Gastrocnemius medialis (tissue), 4 donors: ENCODE measurements around the gene PIP4K2C. TPM values are rescaled to one million over a fixed set of nuclear protein-coding genes. Genes with fewer than 3 reads are reported as not detected.
A peak's percentile ranks its signal among the peaks of the same experiment; 100 is the strongest.

ENCODE experiments used
- ATAC-seq, 2 donors: fragments of 150-250 bp; one replicate each; pipeline ENCODE4 v1.9.1; 2016
- DNase-seq, 2 donors: peaks; one replicate each; pipeline ENCODE4 v3.0.0-alpha.2; 2019
- H3K27ac ChIP-seq, 4 donors: fragments of 200-600 bp; sonication (generic); 1 replicate in 1 of 4; 2 replicates in 3 of 4; pipeline ENCODE4 v1.5.1; 2016 to 2018; ENCODE audit warnings: mild to moderate bottlenecking in 2 of 4, moderate library complexity in 1 of 4
- H3K27me3 ChIP-seq, 3 donors: fragments of 200-600 bp; sonication (generic) in 2 of 3; 1 replicate in 1 of 3; 2 replicates in 2 of 3; pipeline versions ENCODE4 v1.5.1 to v1.6.0; 2016 to 2019; ENCODE audit warnings: mild to moderate bottlenecking in 1 of 3, moderate library complexity in 1 of 3
- H3K36me3 ChIP-seq, 2 donors: fragments of 200-600 bp; sonication (generic) in 1 of 2; one replicate each; pipeline ENCODE4 v1.5.1; 2017 to 2018
- H3K4me1 ChIP-seq, 2 donors: fragments of 200-600 bp; sonication (generic) in 1 of 2; one replicate each; pipeline ENCODE4 v1.5.1; 2016 to 2017; ENCODE audit warnings: mild to moderate bottlenecking in 2 of 2
- H3K4me3 ChIP-seq, 4 donors: fragments of 200-600 bp; sonication (generic) in 3 of 4; 1 replicate in 1 of 4; 2 replicates in 3 of 4; pipeline ENCODE4 v1.5.1; 2016 to 2019; ENCODE audit warnings: mild to moderate bottlenecking in 2 of 4
- H3K9me3 ChIP-seq, 3 donors: fragments of 200-600 bp; sonication (generic) in 2 of 3; 1 replicate in 1 of 3; 2 replicates in 2 of 3; pipeline ENCODE4 v1.5.1; 2016 to 2019
- POLR2A ChIP-seq, 2 donors: fragments of 450-650 bp; IDR thresholded peaks; one replicate each; pipeline ENCODE4 v1.6.1; 2017; ENCODE audit warnings: antibody characterized with exemption in 2 of 2, mild to moderate bottlenecking in 2 of 2, moderate library complexity in 2 of 2
- in situ Hi-C, 4 donors: fragments of 200-750 bp; cut with MboI; loops; one replicate each; pipeline versions ENCODE4 v1.15.0 to v1.8.0; 2017; ENCODE audit warnings: low sequenced_read_pairs in 4 of 4
- intact Hi-C: fragments of 100-400 bp; cut with DNase I; formaldehyde crosslinking; loops from one replicate; pipeline ENCODE4 v1.15.1; 2023; ENCODE audit warnings: low total_unique reads
- total RNA-seq, 4 donors: library from RNA; depleted of rRNA; stranded (reverse); fragments of >200 nt; gene quantifications; one replicate each; pipeline versions ENCODE4 v1.1.0 to v1.2.3, GENCODE V29; 2016
- TF ChIP-seq, protein P1 (sequence below), 5 experiments: fragments of 450-650 bp in 3 of 5; fragments of 200-600 bp in 2 of 5; sonication (generic) in 2 of 5; IDR thresholded peaks in 4 of 5; conservative IDR thresholded peaks in 1 of 5; 1 replicate in 4 of 5; 2 replicates in 1 of 5; pipeline ENCODE4 v1.5.1; 2016 to 2019; ENCODE audit warnings: antibody characterized with exemption in 5 of 5, mild to moderate bottlenecking in 3 of 5, moderate library complexity in 3 of 5

PIP4K2C gene
- total RNA-seq, 4 donors from 2014 or later: 11.2 to 22.0 (median 14.6) TPM

DNA sequence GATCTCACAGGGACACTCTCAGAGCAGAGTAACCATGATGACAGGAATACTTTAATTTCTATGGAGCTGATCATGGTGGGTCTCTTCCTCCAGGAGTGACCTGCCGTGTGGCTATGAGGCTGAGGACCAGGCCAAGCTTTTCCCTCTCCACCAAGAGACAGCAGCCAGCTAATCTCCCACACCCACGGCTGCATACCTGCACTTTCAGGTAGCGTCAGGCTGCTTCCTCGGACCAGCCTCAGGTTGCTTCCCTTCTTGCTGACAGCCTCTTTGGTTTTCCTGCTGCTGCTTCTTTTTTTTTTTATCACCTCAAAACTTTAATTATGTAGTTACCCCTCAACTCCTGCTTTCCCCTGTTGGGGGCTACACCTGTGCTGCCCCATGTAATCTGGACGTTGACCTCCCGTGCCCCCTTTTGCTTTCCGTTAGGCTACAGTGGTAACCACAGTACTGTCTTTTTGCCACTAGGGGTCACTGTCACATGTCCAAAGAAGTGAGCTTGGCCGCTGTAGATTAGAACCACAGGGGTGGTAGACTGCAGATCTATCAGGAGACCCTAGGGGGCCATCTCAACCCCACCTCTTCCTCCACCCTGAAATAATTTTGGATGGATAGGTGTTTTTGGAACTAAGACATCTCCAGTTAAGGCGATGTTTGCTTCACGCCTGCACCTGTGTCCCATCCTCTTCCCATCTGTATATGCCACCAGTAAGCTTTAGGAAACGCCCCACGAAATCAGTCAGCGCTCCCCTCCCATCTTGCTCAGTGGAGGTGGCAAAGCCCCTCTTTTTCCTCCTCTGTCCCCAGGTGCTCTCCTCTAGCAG lies 7.8 kb upstream of the PIP4K2C start:
- ATAC-seq (peak; percentile 92 to 99), DNase-seq (peak; percentile 39 to 48)
- in situ Hi-C loops (loop anchor here in 1 of 4 donors (5.0 kb wide), 1 partner anchor 44 kb away; no protein-coding TSS in a partner anchor), intact Hi-C loops (loop anchor here (1.0 to 10.0 kb wide), 3 partner anchors 38 to 322 kb away; partner anchors contain the start of gene B4GALNT1)
- H3K27me3 ChIP-seq: no peaks in the 10 kb centered on the region
- H3K9me3 ChIP-seq: no peaks in the 10 kb centered on the region
- no peaks in the 10 kb centered on the region for H3K4me1 ChIP-seq
- H3K27ac ChIP-seq: no peak overlapping the region
- H3K36me3 ChIP-seq: no peaks in the 10 kb centered on the region
- H3K4me3 ChIP-seq: no peak overlapping the region
- TF ChIP-seq POLR2A (IDR thresholded peaks at IDR 0.05): no peak
- TF ChIP-seq, protein P1, sequence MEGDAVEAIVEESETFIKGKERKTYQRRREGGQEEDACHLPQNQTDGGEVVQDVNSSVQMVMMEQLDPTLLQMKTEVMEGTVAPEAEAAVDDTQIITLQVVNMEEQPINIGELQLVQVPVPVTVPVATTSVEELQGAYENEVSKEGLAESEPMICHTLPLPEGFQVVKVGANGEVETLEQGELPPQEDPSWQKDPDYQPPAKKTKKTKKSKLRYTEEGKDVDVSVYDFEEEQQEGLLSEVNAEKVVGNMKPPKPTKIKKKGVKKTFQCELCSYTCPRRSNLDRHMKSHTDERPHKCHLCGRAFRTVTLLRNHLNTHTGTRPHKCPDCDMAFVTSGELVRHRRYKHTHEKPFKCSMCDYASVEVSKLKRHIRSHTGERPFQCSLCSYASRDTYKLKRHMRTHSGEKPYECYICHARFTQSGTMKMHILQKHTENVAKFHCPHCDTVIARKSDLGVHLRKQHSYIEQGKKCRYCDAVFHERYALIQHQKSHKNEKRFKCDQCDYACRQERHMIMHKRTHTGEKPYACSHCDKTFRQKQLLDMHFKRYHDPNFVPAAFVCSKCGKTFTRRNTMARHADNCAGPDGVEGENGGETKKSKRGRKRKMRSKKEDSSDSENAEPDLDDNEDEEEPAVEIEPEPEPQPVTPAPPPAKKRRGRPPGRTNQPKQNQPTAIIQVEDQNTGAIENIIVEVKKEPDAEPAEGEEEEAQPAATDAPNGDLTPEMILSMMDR (IDR thresholded peaks at IDR 0.05 in 4 of 5, conservative IDR thresholded peaks at IDR 0.05 in 1 of 5): peak; percentile 83 to 91 (median 86)

DNA sequence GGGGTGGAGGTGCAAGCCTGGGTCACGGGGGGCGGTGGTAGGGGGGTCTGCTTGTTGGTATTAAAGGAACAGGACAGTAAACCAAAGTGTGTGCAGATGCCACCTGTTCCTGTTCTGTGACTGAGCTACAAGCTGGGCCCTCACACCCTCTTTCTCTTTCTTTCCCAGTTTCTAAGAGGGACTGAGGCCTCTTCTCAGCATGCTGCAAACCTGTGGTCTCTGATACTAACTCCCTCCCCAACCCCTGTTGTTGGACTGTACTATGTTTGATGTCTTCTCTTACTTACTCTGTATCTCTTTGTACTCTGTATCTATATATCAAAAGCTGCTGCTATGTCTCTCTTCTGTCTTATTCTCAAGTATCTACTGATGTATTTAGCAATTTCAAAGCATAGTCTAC lies 6.9 kb upstream of the PIP4K2C start:
- intact Hi-C loops (loop anchor here (10.0 kb wide), 1 partner anchor 321 kb away; no protein-coding TSS in a partner anchor), in situ Hi-C loops (loop anchor here in 1 of 4 donors (5.0 kb wide), 1 partner anchor 43 kb away; no protein-coding TSS in a partner anchor)
- no peaks in the 10 kb centered on the region for H3K36me3 ChIP-seq
- DNase-seq: no peak
- H3K9me3 ChIP-seq: no peaks in the 10 kb centered on the region
- H3K4me3 ChIP-seq: no peak overlapping the region
- H3K27ac ChIP-seq: no peak overlapping the region
- no peaks in the 10 kb centered on the region for H3K4me1 ChIP-seq
- no peak for ATAC-seq
- no peak for TF ChIP-seq POLR2A (IDR thresholded peaks at IDR 0.05)
- TF ChIP-seq, protein P1 (IDR thresholded peaks at IDR 0.05 in 4 of 5, conservative IDR thresholded peaks at IDR 0.05 in 1 of 5): no peak
- no peaks in the 10 kb centered on the region for H3K27me3 ChIP-seq

DNA sequence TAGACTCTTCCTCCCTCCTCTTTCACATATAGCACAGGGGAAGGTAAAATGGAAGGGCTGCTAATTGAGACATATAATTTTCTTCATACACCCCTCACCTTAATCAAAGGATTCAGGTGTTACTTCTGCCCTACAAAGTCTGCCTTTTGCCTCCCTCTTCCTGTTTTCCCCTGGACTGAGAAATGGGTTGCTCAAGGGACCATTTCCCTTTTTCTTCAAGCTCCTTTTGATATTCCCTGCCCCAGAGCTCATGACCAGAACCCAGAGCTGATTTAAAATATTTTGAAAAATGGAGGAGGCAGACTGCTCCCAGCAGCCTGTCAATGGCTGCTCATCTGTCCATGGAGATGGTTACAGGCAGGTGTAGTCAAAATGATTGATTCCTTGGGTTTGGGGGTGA lies 6.3 kb upstream of the PIP4K2C start:
- TF ChIP-seq, protein P1 (IDR thresholded peaks at IDR 0.05 in 4 of 5, conservative IDR thresholded peaks at IDR 0.05 in 1 of 5): no peak
- no peak for TF ChIP-seq POLR2A (IDR thresholded peaks at IDR 0.05)
- no peak for ATAC-seq
- Histone ChIP-seq H3K9me3 (no peaks in the 10 kb centered on the region), H3K27ac (no peak overlapping the region), H3K4me3 (no peak overlapping the region), H3K36me3 (no peaks in the 10 kb centered on the region), H3K27me3 (no peaks in the 10 kb centered on the region), H3K4me1 (no peaks in the 10 kb centered on the region)
- intact Hi-C loops: loop anchor here (10.0 kb wide), 1 partner anchor 320 kb away; no protein-coding TSS in a partner anchor
- no peak for DNase-seq
- in situ Hi-C loops: loop anchor here in 2 of 4 donors (5.0 kb wide), 2 partner anchors 38 to 43 kb away; no protein-coding TSS in a partner anchor

DNA sequence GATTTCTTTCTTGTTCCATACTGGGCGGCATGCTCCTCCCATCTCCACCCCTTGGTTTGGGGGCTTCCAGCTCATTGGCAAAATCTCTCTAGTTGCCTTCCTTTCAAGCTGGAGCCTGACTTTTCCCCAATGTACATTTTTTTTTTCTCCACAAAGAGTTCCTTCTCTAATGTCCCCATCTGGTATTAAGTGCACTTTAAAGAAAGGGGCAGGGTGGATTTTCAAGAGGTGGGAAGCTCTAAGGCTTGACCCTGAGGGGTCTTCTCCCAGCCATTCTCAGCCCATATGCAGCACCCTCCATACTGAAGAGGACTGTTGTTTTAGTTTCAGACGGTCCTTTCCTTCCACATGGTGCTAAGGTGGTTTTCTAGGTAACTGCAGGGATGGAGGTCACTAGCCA lies 5.8 kb upstream of the PIP4K2C start:
- H3K4me3 ChIP-seq: no peak overlapping the region
- H3K27me3 ChIP-seq: no peaks in the 10 kb centered on the region
- DNase-seq: no peak
- H3K9me3 ChIP-seq: no peaks in the 10 kb centered on the region
- in situ Hi-C loops: loop anchor here in 1 of 4 donors (5.0 kb wide), 1 partner anchor 37 kb away; no protein-coding TSS in a partner anchor
- intact Hi-C loops: loop anchor here (10.0 kb wide), 1 partner anchor 320 kb away; no protein-coding TSS in a partner anchor
- no peaks in the 10 kb centered on the region for H3K36me3 ChIP-seq
- no peak for TF ChIP-seq POLR2A (IDR thresholded peaks at IDR 0.05)
- TF ChIP-seq, protein P1 (IDR thresholded peaks at IDR 0.05 in 4 of 5, conservative IDR thresholded peaks at IDR 0.05 in 1 of 5): no peak
- H3K27ac ChIP-seq: no peak overlapping the region
- H3K4me1 ChIP-seq: no peaks in the 10 kb centered on the region
- ATAC-seq: no peak
